SU-DHL-6 (cell line): ENCODE data around the gene NHS.

Experiments
- H2AFZ ChIP-seq: fragments of 200-600 bp; sonication (generic); 2 replicates; pipeline ENCODE4 v1.6.1; 2014; ENCODE audit warnings: low read depth, mild to moderate bottlenecking, moderate library complexity, mixed read lengths, antibody characterized with exemption, low read length; ENCODE audit not compliant: severe bottlenecking
- H3F3A ChIP-seq: fragments of 200-600 bp; shearing (Covaris generic); 2 replicates; pipeline ENCODE4 v1.6.0; 2016; ENCODE audit warnings: antibody characterized with exemption, mild to moderate bottlenecking; ENCODE audit not compliant: insufficient read depth
- H3K27ac ChIP-seq: fragments of 200-600 bp; sonication (generic); 2 replicates; pipeline ENCODE4 v1.5.1; 2016; ENCODE audit warnings: low read depth, mild to moderate bottlenecking, low read length, moderate library complexity, mixed read lengths
- H3K27me3 ChIP-seq: fragments of 200-600 bp; sonication (generic), shearing (Covaris generic); 2 replicates; pipeline ENCODE4 v1.6.0; 2014; ENCODE audit warnings: mild to moderate bottlenecking, low read length
- H3K36me3 ChIP-seq: fragments of 200-600 bp; sonication (generic); 2 replicates; pipeline ENCODE4 v1.6.1; 2014; ENCODE audit warnings: mild to moderate bottlenecking, low read length, mixed read lengths
- H3K4me2 ChIP-seq: fragments of 300-600, 200-600 bp; shearing (Covaris generic), sonication (generic); 2 replicates; pipeline ENCODE4 v1.6.0; 2014; ENCODE audit warnings: low read length, low read depth, mild to moderate bottlenecking; ENCODE audit not compliant: poor library complexity, severe bottlenecking
- H3K4me3 ChIP-seq: fragments of 200-600 bp; sonication (generic); 2 replicates; pipeline ENCODE4 v1.5.1; 2014; ENCODE audit warnings: antibody characterized with exemption, low read length, mild to moderate bottlenecking, mixed read lengths; ENCODE audit not compliant: insufficient read depth, poor library complexity, severe bottlenecking
- H3K79me2 ChIP-seq: fragments of 200-600 bp; sonication (generic); 2 replicates; pipeline ENCODE4 v1.6.1; 2014; ENCODE audit warnings: mild to moderate bottlenecking, low read length, moderate library complexity; ENCODE audit not compliant: insufficient read depth
- H3K9ac ChIP-seq: fragments of 200-600 bp; sonication (generic); 2 replicates; pipeline ENCODE4 v1.7.0; 2014; ENCODE audit warnings: mild to moderate bottlenecking, low read length
- H3K9me2 ChIP-seq: fragments of 200-600 bp; sonication (generic); replicated peaks from 2 replicates; pipeline ENCODE4 v1.6.1; 2014; ENCODE audit warnings: low read length; ENCODE audit not compliant: insufficient read depth
- H3K9me3 ChIP-seq: fragments of 200-600 bp; sonication (generic); 2 replicates; pipeline ENCODE4 v1.6.1; 2014; ENCODE audit warnings: low read length, mixed read lengths; ENCODE audit not compliant: insufficient read depth
- H4K20me1 ChIP-seq: fragments of 200-600 bp; sonication (generic); 2 replicates; pipeline ENCODE4 v1.6.1; 2014; ENCODE audit warnings: low read depth, mild to moderate bottlenecking, antibody characterized with exemption, low read length, moderate library complexity, mixed read lengths
- EZH2phosphoT487 ChIP-seq: fragments of 200-600 bp; sonication (generic), shearing (Covaris generic); conservative IDR thresholded peaks from 2 replicates; pipeline ENCODE4 v1.6.1; 2018; ENCODE audit warnings: mild to moderate bottlenecking, antibody characterized with exemption, low read length, moderate library complexity, mixed read lengths
- TF ChIP-seq, protein P1 (sequence below): fragments of 200-600 bp; sonication (generic); IDR thresholded peaks from one replicate; pipeline ENCODE4 v1.5.1; 2017; ENCODE audit warnings: antibody characterized with exemption, mild to moderate bottlenecking, low read length, moderate library complexity; ENCODE audit not compliant: insufficient read depth, poor library complexity, severe bottlenecking

NHS gene

DNA sequence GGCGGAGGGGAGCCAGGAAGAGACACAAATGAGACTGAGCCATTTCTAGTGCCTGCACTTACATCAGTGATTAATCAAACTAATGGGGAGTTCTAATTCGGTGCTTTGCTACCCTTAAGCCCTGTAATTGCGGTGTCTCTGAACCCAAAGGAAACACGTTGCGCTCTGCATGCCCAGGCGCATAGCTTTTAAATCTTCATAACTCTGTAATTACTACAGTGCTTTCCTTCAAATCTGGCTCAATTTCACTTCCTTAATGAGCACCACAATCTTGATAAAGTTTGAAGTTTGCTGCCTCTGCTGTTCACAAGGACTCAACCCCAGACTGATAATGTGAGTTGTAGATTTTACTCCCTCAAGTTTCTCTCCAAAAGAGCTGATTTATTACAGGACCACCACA, 5.7 kb upstream of the NHS start:
- Histone ChIP-seq H3K27ac (no peak overlapping the region), H3K9ac (no peak overlapping the region), H3F3A (no peaks in the 10 kb centered on the region), H3K4me3 (no peak overlapping the region), H3K9me3 (no peaks in the 10 kb centered on the region), H3K27me3 (no peaks in the 10 kb centered on the region), H4K20me1 (no peaks in the 10 kb centered on the region), H3K9me2 (no peaks in the 10 kb centered on the region), H3K79me2 (no peaks in the 10 kb centered on the region), H3K36me3 (no peaks in the 10 kb centered on the region), H2AFZ (no peak overlapping the region), H3K4me2 (no peak overlapping the region)
- no peak for TF ChIP-seq EZH2phosphoT487
- TF ChIP-seq, protein P1, sequence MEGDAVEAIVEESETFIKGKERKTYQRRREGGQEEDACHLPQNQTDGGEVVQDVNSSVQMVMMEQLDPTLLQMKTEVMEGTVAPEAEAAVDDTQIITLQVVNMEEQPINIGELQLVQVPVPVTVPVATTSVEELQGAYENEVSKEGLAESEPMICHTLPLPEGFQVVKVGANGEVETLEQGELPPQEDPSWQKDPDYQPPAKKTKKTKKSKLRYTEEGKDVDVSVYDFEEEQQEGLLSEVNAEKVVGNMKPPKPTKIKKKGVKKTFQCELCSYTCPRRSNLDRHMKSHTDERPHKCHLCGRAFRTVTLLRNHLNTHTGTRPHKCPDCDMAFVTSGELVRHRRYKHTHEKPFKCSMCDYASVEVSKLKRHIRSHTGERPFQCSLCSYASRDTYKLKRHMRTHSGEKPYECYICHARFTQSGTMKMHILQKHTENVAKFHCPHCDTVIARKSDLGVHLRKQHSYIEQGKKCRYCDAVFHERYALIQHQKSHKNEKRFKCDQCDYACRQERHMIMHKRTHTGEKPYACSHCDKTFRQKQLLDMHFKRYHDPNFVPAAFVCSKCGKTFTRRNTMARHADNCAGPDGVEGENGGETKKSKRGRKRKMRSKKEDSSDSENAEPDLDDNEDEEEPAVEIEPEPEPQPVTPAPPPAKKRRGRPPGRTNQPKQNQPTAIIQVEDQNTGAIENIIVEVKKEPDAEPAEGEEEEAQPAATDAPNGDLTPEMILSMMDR, result no peak

DNA sequence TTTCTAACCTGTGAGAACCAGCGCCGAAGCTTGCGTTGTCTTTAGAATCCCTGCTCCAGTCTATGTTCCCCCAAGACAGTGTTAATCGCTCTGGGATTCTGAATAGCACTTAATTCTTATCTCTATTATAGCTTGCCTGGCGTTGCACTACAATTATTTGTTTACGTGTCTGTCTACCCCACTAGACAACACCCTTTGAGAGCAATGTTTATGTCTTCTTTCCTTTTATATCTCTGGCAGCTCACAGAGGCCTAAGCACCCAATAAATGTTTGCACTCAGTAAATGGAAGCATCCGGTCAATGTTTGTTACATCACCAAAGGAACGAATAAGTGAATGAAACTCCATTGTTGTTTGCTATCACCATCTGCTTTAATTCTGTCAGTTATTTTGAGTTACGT, 4.8 kb upstream of the NHS start:
- H3K4me3 ChIP-seq, result no peak overlapping the region
- H3K36me3 ChIP-seq, result no peaks in the 10 kb centered on the region
- H2AFZ ChIP-seq, result no peak overlapping the region
- no peaks in the 10 kb centered on the region for H3K9me2 ChIP-seq
- H3K27me3 ChIP-seq, result no peaks in the 10 kb centered on the region
- H3K79me2 ChIP-seq, result no peaks in the 10 kb centered on the region
- no peaks in the 10 kb centered on the region for H3K9me3 ChIP-seq
- H4K20me1 ChIP-seq, result no peaks in the 10 kb centered on the region
- TF ChIP-seq, protein P1, result no peak
- TF ChIP-seq EZH2phosphoT487, result no peak
- H3K4me2 ChIP-seq, result no peak overlapping the region
- no peak overlapping the region for H3K9ac ChIP-seq
- H3K27ac ChIP-seq, result no peak overlapping the region
- H3F3A ChIP-seq, result no peaks in the 10 kb centered on the region

DNA sequence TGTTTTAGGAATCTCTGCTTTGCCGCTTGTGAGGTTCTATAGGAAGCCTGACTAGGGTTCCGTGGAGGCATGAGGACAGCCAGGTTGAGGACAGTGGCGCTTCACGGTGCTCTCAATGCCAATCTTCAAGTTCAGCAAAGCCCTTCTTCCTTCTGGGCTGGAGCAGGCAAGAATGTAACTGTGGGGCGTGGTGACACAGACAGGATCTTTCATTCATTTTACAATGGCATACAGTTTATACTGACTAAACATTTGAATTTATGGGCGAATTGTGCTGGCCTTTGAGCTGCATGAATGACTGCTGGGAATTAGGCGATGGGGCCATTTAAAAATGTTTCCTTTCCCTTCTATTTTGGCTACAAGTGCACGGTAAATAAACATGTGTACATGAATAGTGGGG, 2.9 kb upstream of the NHS start:
- no peaks in the 10 kb centered on the region for H4K20me1 ChIP-seq
- H3K4me3 ChIP-seq, result no peak overlapping the region
- H3K9me3 ChIP-seq, result no peaks in the 10 kb centered on the region
- H3K9ac ChIP-seq, result no peak overlapping the region
- no peak overlapping the region for H3K27ac ChIP-seq
- H3K79me2 ChIP-seq, result no peaks in the 10 kb centered on the region
- no peaks in the 10 kb centered on the region for H3K27me3 ChIP-seq
- H3K9me2 ChIP-seq, result no peaks in the 10 kb centered on the region
- H2AFZ ChIP-seq, result no peak overlapping the region
- H3F3A ChIP-seq, result no peaks in the 10 kb centered on the region
- H3K4me2 ChIP-seq, result no peak overlapping the region
- no peaks in the 10 kb centered on the region for H3K36me3 ChIP-seq
- TF ChIP-seq, protein P1, result no peak
- no peak for TF ChIP-seq EZH2phosphoT487

DNA sequence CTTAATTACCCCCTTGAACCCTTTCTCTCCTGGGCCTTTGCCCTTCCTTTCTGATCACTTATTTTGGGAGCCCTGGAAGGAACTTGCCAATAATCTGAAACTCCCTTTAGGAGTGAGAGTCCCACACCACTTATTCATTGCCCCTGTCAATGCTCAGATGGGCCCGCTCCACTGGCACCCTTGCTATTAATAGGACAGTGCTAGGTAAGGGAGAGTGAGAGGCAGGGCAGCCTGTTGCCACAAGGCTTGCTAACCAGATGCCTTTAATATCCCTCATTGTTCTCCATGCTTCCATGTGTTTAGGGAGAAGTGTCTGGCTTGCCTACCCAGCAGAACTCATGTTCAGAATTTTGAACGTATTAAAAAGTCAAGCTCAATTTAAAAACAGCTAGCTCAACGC, 1.7 kb upstream of the NHS start:
- no peak overlapping the region for H3K4me2 ChIP-seq
- TF ChIP-seq, protein P1, result no peak
- no peak for TF ChIP-seq EZH2phosphoT487
- no peaks in the 10 kb centered on the region for H3K9me3 ChIP-seq
- no peaks in the 10 kb centered on the region for H3K79me2 ChIP-seq
- H3F3A ChIP-seq, result no peaks in the 10 kb centered on the region
- H4K20me1 ChIP-seq, result no peaks in the 10 kb centered on the region
- H3K27ac ChIP-seq, result no peak overlapping the region
- H3K4me3 ChIP-seq, result no peak overlapping the region
- H3K9me2 ChIP-seq, result no peaks in the 10 kb centered on the region
- H3K9ac ChIP-seq, result no peak overlapping the region
- no peaks in the 10 kb centered on the region for H3K27me3 ChIP-seq
- no peaks in the 10 kb centered on the region for H3K36me3 ChIP-seq
- H2AFZ ChIP-seq, result no peak overlapping the region
